GM18498 (cell line): ENCODE data around the gene SNX13.

Source experiments
- ATAC-seq: cut with Tn5 transposase; IDR thresholded peaks from one replicate; pipeline ENCODE4 v1.9.1; 2021; ENCODE audit warnings: mild to moderate bottlenecking, moderate library complexity; ENCODE audit not compliant: unreplicated experiment

Gene SNX13

DNA sequence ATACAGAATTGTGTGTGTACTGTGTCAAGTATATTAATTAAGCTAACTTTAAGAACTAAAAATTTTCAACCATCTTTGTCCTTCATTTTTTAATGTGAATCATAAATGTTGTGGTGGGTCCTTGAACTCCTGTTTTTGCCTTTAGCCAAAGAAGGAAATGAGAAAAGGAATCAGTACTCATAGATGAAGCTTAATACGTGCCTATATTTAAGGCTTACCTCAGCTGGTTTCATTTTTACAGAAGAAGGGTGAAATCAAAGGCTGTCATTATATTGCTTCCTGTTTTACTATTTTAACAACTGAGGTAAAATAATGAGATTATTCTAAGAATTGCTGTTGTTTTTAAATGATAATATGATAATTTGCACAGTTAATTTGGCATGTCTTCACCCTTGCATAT lies 6.3 kb upstream of the SNX13 start:
- ATAC-seq, result peak; percentile 87

DNA sequence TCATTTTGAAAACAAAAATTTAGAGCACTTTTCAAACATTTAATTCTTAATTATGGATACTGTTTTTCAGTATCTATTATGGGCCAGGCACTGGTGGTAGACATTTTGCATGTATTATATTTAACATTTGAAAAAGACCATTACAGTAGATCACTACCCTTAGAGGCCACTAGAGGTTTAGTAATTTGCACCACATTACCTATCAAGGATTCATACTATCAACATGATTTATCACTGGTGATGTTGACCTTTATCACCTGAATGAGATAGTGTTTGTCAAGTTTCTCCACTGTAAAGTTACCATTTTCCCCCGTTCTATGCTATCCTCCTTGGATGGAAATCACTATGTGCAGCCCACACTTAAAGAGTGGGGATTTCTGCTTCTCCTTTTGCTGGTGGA lies 4.4 kb upstream of the SNX13 start:
- no peak for ATAC-seq

DNA sequence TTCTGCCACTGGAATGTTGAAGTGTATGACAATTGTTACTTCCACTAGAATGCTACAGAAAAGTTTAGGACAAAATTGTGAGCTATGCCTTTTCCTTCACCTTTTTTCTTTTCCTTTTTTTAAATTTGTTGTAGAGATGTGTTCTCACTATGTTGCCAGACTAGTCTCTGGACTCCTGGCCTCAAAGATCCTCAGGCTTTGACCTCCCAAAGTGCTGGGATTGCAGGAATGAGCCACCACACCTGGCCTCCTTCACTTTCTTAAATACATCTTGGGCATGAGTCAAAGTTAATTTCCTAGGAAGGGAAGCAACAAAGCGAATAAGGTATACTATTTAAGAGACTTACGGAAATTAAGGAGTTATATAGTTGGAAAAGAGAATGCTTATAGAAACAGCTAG lies 2.7 kb upstream of the SNX13 start:
- no peak for ATAC-seq

DNA sequence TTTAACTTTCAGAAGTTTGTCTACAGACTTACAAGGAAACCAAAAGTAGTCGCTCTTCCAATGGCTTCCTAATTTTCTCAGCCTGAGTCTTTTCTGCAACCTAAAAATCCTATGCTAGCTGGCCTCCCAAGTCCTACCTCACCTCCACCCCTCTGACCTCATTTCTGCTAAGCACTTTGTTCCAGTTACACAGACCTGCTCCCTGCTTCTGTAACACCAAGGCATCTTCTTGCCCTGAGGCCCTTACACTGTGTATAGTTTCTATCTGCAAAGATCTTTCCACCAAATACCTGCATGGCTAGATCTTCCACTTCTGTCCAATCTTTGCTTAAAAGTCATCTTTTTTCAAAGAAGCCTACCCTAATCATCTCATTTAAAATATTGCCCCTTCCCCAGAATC lies 1.9 kb upstream of the SNX13 start:
- no peak for ATAC-seq

DNA sequence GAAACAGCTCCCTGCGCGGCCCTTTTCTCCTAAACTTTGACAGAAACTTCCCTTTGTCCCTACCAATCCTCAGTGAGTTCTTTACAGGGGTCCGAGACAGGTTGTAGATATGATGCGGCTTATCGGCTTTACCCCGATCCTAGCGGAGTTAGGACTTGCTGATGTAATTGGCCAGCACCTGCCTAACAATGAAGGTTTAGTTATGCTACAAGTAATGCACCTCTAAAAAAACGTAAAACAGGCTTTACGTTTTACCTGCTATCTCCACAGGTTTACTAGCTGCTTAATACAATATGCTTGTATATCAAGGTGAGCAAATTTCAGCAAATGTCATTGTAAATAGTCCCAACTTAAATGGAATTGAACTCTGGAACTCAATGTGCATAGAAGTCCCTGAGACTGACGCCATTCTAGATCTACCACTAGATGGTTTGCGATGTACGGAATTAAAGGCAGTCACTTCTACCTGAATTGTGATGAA lies 697 bp upstream of the SNX13 start:
- no peak for ATAC-seq

DNA sequence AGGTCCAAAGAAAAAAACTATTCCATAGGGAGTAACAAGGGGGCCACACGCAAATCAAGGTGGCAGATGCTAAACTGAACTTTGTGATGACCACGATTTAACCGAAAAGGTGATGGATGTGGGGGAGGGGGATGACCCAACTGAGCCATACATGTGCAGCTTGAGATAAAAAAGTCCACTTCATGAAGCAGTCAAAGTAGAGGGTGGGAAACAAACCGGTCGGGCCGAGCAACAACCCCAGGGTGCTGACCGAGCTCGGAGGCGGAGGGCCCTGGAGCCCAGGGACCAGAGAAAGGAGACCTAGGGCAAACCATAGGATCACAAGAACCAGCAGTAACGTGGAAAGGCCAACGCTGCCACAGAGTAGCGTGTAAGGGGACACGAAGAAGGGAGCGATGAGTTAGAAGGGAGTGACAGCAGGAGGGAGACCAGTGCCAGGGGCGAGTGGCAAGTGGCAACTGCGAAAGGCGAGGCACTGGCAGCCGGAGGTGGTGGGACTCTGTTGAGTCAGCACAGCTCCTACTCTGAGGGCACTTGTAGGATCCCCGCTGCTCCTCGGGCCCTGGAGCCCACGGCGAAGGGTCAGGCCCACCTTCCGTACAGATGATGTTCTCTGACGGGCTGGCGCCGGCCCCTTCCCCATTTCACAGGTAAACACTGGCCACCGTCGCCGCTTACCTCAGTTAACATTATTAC lies 540 bp downstream of the SNX13 start:
- peak; percentile 41 for ATAC-seq

DNA sequence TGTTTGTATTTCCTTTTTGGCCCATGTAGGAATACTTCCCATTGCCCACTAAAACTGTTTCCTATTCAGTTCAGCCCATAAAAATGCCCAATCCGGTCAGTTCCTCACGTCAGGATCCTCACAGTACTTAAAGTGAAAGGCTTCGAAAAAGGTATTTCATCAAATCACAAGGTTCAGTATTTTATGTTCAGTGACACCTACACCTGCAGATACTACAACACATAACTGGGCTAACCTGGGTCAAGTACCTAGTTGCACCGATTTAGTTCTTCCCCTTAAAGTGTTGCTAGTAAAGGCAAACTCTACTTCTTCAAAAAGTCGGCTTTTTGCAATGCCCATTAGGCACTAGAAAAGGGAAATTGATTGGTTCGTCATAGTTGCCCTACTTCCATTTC lies 1.1 kb downstream of the SNX13 start:
- ATAC-seq, result no peak

DNA sequence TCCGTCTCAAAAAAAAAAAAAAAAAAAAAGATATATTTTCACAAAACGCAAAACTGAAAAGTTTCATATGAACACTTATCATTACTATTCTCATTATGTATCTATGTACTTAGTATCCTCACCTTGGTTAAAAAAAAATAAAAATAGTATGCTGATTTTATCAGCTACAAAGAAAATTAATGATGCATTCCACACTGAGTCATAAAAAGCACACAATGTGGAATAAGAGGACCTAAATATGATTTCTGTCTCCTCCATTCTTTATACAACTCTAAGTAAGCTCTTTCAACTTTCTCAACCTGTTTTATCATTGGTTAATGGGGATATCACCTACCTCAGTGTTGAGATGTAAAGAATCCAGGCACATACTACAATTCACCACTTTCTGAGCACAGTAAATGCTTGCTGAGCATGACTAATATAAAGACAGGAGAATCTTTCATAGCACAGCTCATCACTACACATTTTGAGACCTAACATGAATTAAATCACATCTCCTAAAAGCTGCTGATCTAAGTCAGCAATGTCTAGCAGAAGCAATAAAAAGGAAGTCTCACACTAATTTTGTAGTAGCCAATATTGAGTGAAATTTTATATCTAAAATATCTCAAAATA lies 2.7 kb downstream of the SNX13 start:
- ATAC-seq, result no peak

DNA sequence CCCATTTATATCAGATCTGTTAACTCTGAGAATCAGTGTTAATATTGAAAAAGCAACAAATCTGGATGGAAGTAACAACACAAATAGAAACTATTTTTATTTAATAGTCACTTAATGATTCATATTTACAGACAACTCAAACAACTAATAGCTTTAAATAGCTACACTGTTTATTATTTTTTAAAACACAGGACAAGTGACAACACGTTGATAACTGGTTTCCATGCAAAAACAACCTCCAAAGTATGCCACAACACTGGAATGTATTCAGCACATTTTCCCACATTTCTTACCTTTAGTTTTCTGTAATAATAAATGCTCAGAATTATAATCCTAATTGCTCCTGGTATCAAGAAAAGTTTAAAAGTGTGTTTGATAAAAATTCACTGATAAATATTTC lies 4.0 kb downstream of the SNX13 start:
- ATAC-seq, result no peak

DNA sequence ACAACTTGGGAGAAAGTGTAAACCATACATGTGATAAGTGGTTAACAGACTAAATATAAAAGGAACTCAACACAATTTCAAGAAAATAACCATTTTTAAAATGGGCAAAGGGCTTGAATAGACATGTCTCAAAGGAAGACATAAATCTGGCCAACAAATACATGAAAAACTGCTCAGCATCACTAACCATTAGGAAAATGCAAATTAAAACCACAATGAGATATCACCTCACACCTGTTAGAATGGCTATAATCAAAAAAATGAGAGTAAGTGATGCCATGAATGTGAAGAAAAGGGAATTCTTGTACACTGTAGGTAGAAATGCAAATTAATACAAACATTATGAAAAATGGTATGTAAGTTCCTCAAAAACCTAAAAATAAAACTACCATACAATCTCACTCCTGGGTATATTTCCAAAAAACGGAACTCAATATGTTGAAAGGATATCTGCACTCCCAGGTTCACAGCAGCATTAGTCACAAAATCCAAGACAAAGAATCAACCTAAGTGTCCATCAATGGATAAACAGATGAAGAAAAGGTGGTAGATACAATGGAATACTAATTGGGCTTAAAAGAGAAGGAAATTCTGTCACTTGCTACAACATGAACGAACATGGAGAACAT lies 5.6 kb downstream of the SNX13 start:
- ATAC-seq, result no peak

DNA sequence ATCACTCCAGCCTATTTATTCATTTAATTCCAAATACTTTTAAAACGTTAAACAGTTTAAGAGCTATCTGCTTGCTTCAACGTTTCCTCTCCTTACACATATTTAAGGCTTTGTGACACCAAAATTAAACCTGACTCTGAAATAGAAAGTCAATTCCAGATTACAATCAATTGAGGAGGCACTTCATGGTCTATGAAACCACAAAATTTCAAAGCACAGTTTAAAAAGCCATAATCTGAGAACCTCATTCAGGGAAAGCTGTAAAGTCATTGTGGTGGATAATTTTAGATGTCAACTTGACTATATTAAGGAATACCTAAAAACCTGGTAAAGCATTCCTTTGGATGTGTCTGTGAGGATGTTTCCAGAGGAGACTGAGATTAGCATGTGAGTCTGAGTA lies 6.2 kb downstream of the SNX13 start:
- ATAC-seq, result no peak

DNA sequence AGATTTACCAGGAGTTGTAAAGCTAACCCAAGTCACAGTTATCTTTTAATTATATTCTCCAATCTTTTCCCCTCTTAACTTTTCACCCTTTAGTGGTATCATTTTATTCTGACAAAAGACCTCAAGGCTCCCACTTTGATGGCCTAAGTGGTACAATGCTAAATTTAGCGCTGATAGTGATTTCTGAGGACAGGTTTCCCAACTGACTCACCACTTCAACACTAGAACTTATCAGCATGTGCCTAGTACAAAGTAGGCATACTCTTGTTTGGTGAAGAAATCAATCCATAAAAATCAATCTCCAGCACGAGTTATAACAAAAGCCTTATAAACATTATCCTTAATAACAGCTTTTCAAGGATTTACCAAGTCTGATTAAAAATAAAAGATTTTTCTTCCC lies 7.5 kb downstream of the SNX13 start:
- ATAC-seq, result no peak

DNA sequence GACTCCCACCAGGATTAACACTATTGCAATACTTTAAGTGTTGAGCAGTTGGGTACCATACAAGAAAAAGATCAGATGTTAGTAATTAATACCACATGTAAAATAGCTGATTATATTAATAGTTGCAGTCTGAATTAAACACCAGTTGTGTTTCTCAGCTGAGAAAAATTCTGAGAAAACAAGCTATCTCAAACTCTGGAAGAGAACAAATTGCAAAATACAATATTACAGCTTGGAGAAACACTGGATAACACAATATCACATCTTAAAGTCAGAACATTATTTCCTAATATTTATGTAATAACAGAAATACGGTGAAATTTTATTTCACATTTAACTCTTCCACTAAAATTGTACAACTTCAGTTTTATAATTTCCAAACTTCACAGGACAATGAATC lies 9.2 kb downstream of the SNX13 start:
- no peak for ATAC-seq

DNA sequence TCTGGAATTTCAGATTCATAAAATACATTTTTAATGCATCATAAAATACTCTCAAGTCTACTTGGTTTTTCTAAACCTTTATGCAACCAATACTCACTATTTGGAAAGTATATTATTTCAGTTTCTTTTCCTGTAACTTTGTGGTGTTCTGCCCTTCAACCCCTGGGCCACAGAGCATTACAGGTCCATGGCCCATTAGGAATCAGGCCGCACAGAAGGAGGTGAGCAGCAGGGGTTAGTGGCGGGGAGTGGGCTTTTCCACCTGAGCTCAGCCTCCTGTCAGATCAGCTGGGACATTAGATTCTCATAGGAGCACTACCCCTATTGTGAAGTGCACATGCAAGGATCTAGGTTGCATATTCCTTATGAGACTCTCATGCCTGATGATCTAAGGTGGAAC lies 9.7 kb downstream of the SNX13 start:
- no peak for ATAC-seq

DNA sequence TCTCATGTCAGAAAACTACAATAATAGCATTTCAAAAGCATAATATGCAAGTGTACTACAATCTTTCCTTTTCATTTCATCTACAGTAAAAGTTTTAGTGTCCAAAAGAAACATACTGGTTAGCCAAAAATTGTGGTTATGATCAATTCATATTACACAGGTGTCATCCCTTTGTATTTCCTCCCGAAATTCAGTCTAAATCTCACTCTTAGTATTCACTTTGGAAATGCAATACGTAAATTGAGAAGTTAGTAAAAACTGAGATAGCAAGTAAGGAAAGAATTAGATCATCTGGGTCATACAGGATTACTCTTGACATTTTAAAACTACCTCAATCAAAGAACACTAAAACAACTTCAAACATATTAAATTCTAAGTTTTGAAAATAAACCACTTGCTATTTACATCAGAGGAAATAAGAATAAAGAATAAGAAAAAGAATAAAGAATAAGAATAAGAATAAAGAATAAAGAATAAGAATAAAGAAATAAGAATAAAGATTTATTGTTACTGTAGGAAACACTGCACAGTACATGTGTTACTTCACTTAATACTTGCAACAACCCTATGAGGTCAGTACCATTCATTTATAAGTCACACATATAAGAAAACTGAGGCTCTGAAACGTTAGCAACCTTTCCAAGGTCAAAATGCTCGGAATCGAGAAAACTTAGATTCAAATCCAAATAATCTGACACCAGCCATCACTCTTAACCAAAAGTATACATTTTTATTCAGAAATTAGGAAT lies 10.5 kb downstream of the SNX13 start:
- ATAC-seq, result no peak

DNA sequence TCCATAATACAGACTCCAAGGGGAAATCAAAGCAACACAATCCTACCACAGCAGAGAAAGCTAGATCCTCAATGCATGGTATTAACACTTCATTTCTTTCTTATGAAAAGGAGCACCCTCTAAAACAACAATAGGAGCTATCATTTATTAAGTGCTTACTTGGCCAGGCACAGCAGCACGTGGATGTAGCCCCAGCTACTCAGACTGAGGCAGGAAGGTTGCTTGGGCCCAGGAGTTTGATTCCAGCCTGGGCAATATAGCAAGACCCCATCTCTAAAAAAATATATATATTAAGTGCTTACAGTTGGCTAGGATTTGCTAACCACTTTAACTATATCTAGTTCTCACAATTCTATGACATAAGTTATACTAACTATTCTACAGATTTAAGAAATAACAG lies 12.2 kb downstream of the SNX13 start:
- ATAC-seq, result no peak

DNA sequence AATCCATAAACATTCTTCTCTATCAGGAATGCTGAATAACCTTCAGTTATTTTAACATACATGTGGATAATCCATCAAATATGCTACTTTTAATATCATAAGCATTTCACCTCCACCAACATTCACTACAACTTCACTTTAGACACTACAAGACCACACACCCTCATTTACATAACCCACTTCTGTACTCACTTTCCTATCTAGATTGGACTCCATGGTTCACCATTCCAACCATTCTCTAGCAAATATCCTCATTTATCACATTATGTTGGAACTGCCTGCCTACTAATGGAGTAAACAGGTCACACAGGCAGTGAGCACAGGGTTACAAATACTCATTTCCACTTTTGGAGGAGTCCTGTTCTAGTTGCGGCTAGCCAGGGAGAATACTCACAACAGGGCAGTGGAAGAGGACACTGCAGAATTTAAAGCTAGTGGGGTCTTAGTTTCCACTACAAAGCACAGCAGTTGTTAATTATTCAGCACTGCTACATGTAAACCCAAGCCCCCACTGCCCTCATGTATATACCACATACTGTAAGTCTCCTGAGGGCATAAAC lies 18.4 kb downstream of the SNX13 start:
- no peak for ATAC-seq

DNA sequence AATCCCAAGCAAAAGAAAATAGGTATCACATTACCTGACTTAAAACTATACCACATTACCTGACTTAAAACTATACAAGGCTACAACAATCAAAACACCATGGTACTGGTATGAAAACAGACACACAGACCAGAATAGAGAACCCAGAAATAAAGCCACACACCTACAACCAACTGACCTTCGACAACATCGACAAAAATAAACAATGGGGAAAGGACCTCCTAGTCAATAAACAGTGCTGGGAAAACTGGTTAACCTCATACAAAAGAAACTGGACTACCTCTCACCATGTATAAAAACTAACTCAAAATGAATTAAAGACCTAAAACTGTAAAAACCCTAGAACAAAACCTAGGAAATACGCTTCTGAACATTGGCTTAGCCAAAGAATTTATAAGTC lies 22.5 kb downstream of the SNX13 start:
- ATAC-seq, result no peak

DNA sequence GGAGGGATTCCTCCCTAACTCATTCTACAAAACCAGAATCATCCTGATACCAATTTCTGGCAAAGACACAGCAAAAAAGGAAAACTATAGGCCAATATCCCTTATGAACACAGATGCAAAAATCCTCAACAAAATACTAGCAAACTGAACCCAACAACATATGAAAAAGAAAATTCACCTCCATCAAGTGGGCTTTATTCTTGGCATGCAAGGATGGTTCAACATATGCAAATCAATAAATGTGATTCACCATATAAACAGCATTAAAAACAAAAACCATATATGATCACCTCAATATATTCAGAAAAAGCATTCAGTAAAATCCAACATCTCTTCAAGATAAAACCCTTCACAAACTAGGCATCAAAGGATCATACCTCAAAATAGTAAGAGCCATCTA lies 23.5 kb downstream of the SNX13 start:
- no peak for ATAC-seq

DNA sequence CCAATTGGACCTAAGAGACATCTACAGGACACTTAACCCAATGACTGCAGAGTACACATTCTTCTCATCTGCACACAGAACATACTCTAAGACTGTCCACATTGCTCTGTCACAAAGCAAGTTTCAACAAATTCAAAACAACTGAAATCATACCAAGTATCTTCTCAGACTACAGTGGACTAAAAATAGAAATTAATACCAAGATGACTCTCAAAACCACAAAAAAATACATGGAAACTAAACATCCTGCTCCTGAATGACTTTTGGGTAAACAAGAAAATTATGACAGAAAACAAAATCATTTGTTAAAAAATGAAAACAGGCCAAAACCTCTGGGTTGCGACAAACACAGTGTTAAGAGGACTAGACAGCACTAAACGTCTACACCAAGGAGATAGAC lies 24.5 kb downstream of the SNX13 start:
- ATAC-seq, result no peak

DNA sequence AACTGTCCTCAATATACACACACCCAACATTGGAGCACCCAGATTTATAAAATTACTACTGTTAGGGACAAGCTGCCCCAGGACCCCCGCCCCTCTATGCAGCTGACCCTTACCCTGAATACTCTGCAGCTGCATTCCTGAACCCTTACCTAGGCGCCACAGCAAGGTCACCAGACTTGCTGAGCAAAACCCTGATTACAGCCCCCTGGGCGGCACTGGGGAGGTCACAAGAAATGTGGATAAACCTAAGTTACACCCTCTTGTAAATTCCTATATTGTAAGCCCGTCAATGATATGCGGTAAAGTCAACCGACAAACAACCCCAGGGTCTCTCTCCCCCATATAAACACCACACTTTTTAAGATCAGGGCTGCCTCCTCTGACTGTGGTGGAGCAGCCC lies 25.1 kb downstream of the SNX13 start:
- ATAC-seq, result no peak
